Stimulated activated CD4-positive, alpha-beta T cell treated with anti-CD3 and anti-CD28 coated beads, Interleukin-4, amount 100 ng/mL, for 4 hours (primary cell): ENCODE results near the gene MBD3L5.
"Not testable (repeated sequence)": the region's sequence is repeated elsewhere in the genome, so short reads cannot be mapped to it uniquely, and the experiment has no call there.

Experiments used
- DNase-seq, 2 experiments: peaks; one replicate each; pipeline ENCODE4 v3.0.0-alpha.2; 2020

MBD3L5 gene

GRCh38 chr19:7030278-7030677 is at the start of gene MBD3L5:
Gene MBD3L5 (plus strand): TSS chr19:7030578. CDS start chr19:7030612, 34 bp downstream.
- DNase-seq: not testable (repeated sequence)

DNA sequence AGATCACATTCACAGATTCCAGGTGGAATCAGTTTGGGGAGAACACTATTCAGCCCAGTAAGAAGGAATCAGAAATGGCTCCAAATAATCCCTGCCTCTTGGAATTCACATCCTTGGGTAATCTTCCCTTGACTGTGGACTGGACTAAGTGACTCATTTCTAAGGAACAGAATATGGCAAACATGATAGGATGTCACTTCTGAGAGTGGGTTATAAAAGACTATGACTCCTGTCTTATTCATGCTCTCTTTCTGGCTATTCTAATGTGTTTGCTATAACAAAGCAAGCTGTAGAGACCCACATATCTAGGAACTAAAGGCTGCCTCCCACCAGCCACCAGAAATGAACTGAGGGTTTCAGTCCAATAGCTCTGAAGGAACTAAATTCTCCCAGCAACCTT is 46.9 kb upstream of the MBD3L5 start:
- no peak for DNase-seq

- no peak for DNase-seq
Measured at GRCh38 chr19:6987850-6988249, 42.5 kb upstream of the MBD3L5 start.

DNA sequence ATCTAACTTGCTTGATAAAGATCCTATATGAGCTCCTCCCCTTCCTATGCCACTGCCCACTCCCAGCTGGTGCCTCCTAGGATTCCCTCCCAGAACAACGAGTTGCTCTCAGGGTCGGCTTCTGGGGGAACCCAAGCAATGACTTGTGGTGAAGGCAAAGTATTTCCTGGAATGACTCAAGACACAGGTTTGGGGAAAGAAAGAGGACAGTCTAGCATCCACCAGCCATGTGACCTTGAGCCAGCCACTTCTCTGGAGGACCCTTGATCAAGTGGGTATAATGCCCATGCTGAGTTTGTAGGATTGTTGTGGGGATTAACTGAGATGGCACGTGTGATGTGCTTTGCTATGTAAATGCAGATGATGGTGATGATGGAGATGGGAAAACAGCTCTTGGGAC is 42.1 kb upstream of the MBD3L5 start:
- no peak for DNase-seq

GRCh38 chr19:6995054-6995453 is 35.3 kb upstream of the MBD3L5 start:
- DNase-seq: no peak

DNA sequence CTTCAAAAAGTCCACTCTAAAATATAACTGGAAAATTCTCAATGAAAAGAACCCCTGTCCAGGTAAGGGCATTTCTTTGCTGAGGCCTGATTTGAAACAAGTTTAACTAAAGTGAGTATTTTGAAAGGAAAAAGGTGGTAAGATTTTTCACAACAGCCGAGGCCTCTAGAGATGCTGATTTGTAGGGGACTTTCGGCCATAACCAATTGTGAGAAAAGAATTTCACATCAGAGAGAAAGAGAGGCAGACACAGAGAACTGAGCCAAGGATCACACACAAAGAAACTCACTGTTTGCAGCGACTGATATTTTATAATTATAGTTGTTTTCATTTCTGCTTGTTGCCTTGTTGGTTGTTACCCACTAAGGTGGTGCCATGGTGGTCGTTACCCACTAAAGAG is 33.6 kb upstream of the MBD3L5 start:
- DNase-seq: no peak

DNA sequence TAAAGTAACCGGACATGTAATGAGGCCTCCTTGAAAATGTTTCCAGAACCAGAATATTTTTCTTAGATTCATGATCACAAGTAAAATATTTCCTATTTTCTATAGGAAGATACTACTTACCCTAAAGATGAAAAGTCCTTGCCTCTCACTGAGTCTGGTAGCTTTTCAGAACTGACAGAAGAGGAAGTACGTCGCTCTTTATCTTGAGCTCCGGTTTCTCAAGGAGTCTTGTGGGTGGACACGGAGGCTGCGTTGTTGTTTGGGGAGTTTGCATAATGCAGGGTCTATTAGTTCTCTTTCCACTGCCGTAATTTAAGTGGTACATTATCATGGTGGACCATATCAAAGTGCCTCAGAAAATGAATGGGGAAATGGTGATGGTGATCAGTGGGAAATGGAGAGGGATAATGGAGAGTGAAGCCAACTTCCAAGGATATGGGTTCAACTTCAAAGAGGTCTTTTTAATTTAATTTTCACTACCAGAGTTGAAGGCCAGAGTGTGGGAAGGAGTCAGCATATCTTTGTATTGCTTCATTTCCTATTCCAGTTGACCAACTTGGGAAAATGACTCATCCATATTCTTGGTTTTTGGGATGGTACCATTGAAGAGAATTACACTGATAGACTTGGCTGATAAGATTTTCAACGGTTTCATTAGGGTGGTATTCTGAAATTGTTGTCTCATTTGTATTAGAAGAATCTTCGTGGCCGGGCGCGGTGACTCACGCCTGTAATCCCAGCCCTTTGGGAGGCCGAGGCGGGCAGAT is 32.5 kb upstream of the MBD3L5 start:
- no peak for DNase-seq

- no peak for DNase-seq
Measured at GRCh38 chr19:6999933-7000332, 30.4 kb upstream of the MBD3L5 start.

- DNase-seq: no peak
Measured at GRCh38 chr19:7000333-7000732, 30.0 kb upstream of the MBD3L5 start.

DNA sequence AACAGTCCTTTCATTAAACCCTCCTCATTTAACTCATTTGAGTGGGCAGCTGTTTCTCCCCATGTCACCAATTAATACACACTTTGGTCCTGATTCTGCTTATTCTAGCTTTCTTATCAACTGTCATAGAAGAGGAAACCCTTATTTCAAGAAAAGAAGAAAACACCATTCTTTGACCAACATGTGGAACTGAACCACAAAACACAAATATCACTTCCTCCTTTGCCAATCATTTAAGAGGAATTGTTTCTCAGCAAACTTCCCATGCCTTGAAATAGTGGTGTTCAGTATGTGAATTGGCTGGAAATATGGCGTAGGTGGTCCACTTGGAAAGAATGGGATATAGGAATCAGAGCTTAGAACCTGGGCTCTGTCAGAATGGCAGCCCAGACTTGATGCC is 29.6 kb upstream of the MBD3L5 start:
- DNase-seq: no peak

DNA sequence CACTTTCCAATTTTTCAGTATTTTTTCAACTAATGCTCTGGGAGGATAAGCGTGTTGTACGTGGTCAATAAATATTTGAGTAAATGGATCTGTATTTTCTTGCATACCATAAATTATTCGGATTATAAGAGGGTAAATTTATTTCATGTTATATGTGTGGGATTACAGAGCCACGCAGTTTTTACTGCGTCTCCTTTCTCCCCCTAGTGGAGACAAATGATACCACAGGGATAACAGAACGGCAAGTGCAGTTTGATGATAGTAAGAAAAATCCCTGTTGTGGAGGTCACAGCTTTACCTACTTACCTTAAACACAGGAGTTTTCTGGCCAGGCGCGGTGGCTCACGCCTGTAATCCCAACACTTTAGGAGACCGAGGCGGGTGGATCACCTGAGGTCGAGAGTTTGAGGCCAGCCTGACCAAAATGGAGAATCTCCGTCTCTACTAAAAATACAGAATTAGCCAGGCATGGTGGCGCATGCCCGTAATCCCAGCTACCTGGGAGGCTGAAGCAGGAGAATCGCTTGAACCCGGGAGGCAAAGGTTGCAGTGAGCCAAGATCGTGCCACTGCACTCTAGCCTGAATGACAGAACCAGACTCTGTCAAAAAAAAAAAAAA is 26.0 kb upstream of the MBD3L5 start:
- DNase-seq: no peak

DNA sequence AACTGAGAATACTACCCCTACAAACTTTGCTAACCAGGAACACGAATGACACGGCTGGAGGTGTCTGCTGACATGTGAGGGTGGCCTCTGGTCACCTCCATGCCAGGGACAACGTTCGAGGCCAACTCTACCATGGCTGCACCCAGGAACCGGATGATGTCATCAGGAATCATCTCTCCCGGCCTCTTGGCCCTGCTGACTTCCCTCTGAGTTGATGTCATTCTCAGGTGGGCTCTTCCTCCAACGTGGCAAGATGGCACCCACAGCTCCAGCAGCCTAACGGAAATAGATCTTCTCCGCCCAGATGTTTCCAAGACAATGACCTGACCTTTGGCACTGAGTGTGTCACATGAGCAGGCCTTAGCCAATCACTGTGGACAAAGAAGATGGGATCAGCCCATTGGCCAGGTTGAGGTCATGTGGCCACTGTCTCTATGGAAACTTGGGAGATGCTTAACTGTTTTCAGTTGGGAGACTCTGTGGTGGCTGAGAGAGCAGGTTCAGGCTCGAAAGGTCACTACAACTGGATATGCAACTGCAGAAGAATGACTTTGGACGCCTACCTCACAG is 24.2 kb upstream of the MBD3L5 start:
- no peak for DNase-seq

DNA sequence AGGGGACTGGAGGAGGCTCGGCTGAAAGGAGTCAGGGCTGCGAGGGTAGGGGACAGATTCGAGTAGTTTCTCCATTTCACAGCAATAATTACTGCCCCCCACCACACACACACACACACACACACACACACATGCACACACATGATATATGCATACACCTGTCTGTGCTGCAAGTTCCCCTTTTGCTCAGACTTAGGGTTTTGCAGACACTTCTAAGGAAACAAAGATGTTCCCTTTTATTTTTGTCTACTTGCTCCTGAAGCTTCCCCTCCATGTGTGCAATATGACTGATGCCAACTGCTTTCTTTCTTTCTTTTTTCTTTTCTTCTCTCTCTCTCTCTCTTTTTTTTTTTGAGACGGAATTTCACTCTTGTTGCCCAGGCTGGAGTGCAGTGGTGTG is 22.5 kb upstream of the MBD3L5 start:
- DNase-seq: no peak

DNA sequence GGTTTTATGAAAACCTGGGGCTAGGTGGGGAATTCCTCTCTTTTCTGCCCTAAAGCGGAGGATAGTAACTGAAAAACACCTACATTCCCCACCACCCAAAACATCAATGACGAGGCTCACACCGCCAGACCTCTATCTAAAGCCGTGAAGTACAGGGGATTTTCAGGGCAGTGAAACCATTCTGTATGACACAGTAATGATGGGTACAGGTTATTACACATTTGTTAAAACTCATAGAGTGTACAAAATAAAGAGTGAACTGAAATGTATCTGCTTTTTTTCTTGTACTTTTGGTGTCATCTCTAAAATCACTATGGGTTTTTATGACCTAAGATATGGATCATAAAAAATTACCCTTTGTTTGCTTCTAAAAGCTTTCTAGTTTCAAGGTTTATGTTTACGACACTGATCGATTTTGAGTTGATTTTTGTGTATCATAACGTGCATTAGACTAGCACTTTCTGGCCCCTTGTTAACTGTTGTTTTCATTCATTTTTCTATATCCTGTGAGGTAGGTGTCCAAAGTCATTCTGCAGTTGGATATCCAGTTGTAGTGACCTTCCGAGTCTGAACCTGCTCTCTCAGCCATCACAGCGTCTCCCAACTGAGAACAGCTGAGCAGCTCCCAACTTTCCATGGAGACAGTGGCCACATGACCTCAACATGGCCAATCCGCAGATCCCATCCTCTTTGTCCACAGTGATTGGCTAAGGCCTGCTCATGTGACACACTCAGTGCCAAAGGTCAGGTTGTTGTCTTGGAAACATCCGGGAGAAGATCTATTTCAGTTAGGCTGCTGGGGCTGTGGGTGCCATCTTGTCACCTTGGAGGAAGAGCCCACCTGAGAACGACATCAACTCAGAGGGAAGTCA is 19.4 kb upstream of the MBD3L5 start:
- DNase-seq: no peak

GRCh38 chr19:7013678-7014077 is 16.7 kb upstream of the MBD3L5 start:
- no peak for DNase-seq

GRCh38 chr19:7018828-7019227 is 11.6 kb upstream of the MBD3L5 start:
- no peak for DNase-seq

DNA sequence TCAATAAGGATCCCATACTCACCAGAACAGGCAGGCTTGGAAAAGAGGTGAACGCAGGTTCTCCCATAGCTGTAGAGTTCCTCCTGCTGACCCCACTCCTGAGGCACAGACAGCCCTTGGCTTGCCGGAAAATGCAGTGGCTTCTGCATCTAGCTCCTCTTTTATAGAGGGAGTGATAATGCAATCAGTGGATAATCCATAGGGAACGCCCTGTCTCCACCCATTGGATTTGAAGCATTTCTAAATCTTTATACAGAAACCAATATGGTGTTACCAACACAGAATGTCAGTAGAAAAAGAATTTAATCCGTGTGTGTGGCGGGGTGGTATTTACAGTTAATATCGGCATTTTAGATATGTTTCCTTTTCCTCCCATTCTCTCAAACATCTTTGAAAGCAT is 9.0 kb upstream of the MBD3L5 start, which contains the start of gene MBD3L2B:
Gene MBD3L2B (minus strand): TSS at position 101 of the 400 bp plus-strand sequence. CDS start 34 bp downstream, at position 67.
- DNase-seq: not testable (repeated sequence)

GRCh38 chr19:7028790-7029189 is 1.6 kb upstream of the MBD3L5 start:
- DNase-seq: not testable (repeated sequence)

- not testable (repeated sequence) for DNase-seq
Measured at GRCh38 chr19:7040079-7040478, 9.7 kb downstream of the MBD3L5 start, which contains the start of gene MBD3L4. Gene MBD3L4 (minus strand): TSS chr19:7040179. CDS start chr19:7040144, 35 bp downstream.

- not testable (repeated sequence) for DNase-seq
Measured at GRCh38 chr19:7041563-7041962, 11.2 kb downstream of the MBD3L5 start.

GRCh38 chr19:7049021-7049420 is 18.6 kb downstream of the MBD3L5 start, which contains the start of gene MBD3L2:
Gene MBD3L2 (plus strand): TSS chr19:7049321. CDS start chr19:7049374, 53 bp downstream.
- not testable (repeated sequence) for DNase-seq

- DNase-seq: not testable (repeated sequence)
Measured at GRCh38 chr19:7051421-7051820, 21.0 kb downstream of the MBD3L5 start.

DNA sequence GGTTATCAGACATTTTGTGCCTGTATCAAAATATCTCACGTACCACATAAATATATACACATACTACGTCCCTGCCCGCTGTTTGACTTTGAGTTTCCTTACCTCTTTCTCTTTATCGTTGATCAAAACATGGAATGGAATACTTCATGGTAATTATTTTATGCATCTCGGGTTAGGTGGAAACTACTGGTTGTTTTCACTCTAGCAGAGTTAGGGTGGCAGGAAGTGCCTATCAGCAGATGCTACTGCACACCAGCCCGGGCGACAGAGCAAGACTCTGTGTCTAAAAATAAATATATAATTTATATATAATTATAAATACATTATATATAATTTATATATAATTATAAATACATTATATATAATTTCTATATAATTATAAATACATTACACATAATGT is 22.5 kb downstream of the MBD3L5 start:
- not testable (repeated sequence) for DNase-seq
